HEK293 (cell line): Measurements from ENCODE around the gene EFCC1.

Experiments
- KLF9 ChIP-seq: fragments of 450-650 bp; formaldehyde crosslinking; IDR thresholded peaks from 2 replicates; pipeline ENCODE4 v1.5.1; 2016; ENCODE audit warnings: missing biosample characterization, missing genetic modification characterization, low read depth
- ZSCAN23 ChIP-seq: fragments of 450-650 bp; formaldehyde crosslinking; IDR thresholded peaks from 2 replicates; pipeline ENCODE4 v1.5.1; 2016; ENCODE audit warnings: missing biosample characterization, missing genetic modification characterization

DNA sequence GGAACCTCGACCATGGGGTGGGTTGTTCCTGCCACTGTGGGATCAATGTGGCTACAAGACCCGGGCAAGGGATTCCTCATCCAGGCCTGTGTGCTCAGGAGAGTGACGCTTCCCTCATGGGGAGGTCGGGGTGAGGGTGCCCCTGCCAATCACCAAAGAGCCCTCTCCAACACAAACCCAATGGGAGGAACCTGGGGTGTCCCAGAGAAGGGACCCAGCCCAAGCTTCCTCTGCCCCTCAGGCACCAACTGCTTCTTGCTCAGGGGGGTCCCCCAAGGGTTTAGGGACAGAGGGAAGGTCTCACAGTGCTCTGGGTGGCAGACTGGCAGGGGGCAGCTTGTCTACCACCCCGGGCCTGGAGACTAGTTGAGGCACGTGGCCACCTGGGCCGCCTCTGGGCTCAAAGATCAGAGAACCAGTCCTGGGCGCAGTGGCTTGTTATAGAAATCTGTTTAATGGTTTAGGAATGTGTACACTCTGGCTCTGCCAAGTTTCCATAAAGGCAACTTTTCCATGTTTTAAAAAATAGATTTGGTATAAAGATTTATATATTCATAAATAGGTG, 86.1 kb downstream of the EFCC1 start:
- no peak for TF ChIP-seq KLF9 (tag by site-specific recombination)
- no peak for TF ChIP-seq ZSCAN23 (tag by site-specific recombination)
